K562 (cell line): Measurements from ENCODE around the gene TFCP2L1. TPM values are rescaled to one million over a fixed set of nuclear protein-coding genes. Genes with fewer than 3 reads are reported as not detected.

Experiments
- ATAC-seq: fragments of 200-7000 bp; cut with Tn5 transposase; 3 replicates; pipeline ENCODE4 v1.9.1; 2020; ENCODE audit warnings: moderate library complexity
- BruUV-seq: library from RNA; stranded (reverse); fragments of 400-500 nt; replicated peaks from 2 replicates; lab custom pipeline; 2021; lab: Mats Ljungman, UMichigan
- CTCF ChIA-PET: fragments of 300-600 bp; formaldehyde crosslinking; extraction: SDS; loops from one replicate; lab custom pipeline; 2021; ENCODE audit warnings: low intra/inter-chr PET ratio; lab: Yijun Ruan, JAX
- POLR2A ChIA-PET: fragments of 300-600, 350-650 bp; sonication (Branson Sonifier 250); formaldehyde crosslinking; extraction: SDS; loops from one replicate; lab custom pipeline; 2021; ENCODE audit warnings: antibody characterized with exemption, inconsistent platforms; lab: Yijun Ruan, JAX
- DNase-seq, 4 experiments: peaks; one replicate each; pipeline versions ENCODE4 v3.0.0 to v3.0.0-alpha.2; 2011 to 2018; ENCODE audit warnings: low spot score in 3 of 4, mixed read lengths in 3 of 4; ENCODE audit errors: extremely low read depth in 1 of 4
- FAIRE-seq: peaks from 2 replicates; lab custom pipeline; 2011; peaks lifted over from hg19 to GRCh38; lab: Jason Lieb, UNC
- H2AFZ ChIP-seq: 2 replicates; pipeline ENCODE4 v1.6.0; 2011; ENCODE audit warnings: low read depth, low read length, control low read depth, inconsistent platforms
- H3K27ac ChIP-seq: fragments of 200-600 bp; 3 replicates; pipeline ENCODE4 v1.8.0; 2011; ENCODE audit warnings: low read depth, mild to moderate bottlenecking, control low read depth, inconsistent platforms, low read length, moderate library complexity, mixed read lengths; ENCODE audit errors: extremely low read depth
- H3K27me3 ChIP-seq, 2 experiments: fragments of 300-600 bp in 1 of 2; 2 replicates in 1 of 2; 3 replicates in 1 of 2; pipeline versions ENCODE4 v1.6.0 to v1.8.0; 2011; ENCODE audit warnings: inconsistent platforms in 2 of 2, low read length in 2 of 2, mild to moderate bottlenecking in 1 of 2, mixed read lengths in 1 of 2, moderate library complexity in 1 of 2; ENCODE audit not compliant: control insufficient read depth in 2 of 2, insufficient read depth in 2 of 2
- H3K36me3 ChIP-seq: fragments of 300-600 bp; 3 replicates; pipeline ENCODE4 v1.8.0; 2011; ENCODE audit warnings: mild to moderate bottlenecking, low read length, inconsistent platforms; ENCODE audit not compliant: control insufficient read depth, insufficient read depth
- H3K4me1 ChIP-seq, 2 experiments: fragments of 200-600 bp in 1 of 2; replicated peaks in 1 of 2; 2 replicates in 1 of 2; 3 replicates in 1 of 2; pipeline versions ENCODE4 v1.5.1 to v1.8.0; 2011; ENCODE audit warnings: inconsistent platforms in 2 of 2, low read length in 2 of 2, mild to moderate bottlenecking in 1 of 2, mixed read lengths in 1 of 2, moderate library complexity in 1 of 2; ENCODE audit not compliant: control insufficient read depth in 2 of 2, insufficient read depth in 2 of 2
- H3K4me2 ChIP-seq: 2 replicates; pipeline ENCODE4 v1.6.1; 2011; ENCODE audit warnings: low read length, control low read depth, inconsistent platforms, mixed read lengths; ENCODE audit not compliant: insufficient read depth
- H3K4me3 ChIP-seq: fragments of 200-600 bp; sonication (generic), shearing (Covaris generic); 2 replicates; pipeline ENCODE4 v1.5.1; 2016; ENCODE audit warnings: control low read depth, inconsistent platforms
- H3K79me2 ChIP-seq: fragments of 200-600 bp; 3 replicates; pipeline ENCODE4 v1.8.0; 2011; ENCODE audit warnings: low read length, inconsistent platforms; ENCODE audit not compliant: control insufficient read depth, insufficient read depth
- H3K9ac ChIP-seq, 2 experiments: 2 replicates each; pipeline versions ENCODE4 v1.6.0 to v1.6.1; 2011; ENCODE audit warnings: low read depth in 2 of 2, low read length in 2 of 2, control low read depth in 1 of 2, inconsistent platforms in 1 of 2, mild to moderate bottlenecking in 1 of 2, mixed read lengths in 1 of 2; ENCODE audit not compliant: insufficient read depth in 1 of 2
- H3K9me1 ChIP-seq: one replicate; pipeline ENCODE4 v1.6.0; 2011; ENCODE audit warnings: inconsistent platforms, mild to moderate bottlenecking, low read length, moderate library complexity; ENCODE audit not compliant: control insufficient read depth, insufficient read depth
- H3K9me3 ChIP-seq: replicated peaks from 2 replicates; pipeline ENCODE4 v1.5.1; 2011; ENCODE audit warnings: low read depth, low read length, inconsistent platforms; ENCODE audit not compliant: control insufficient read depth, insufficient read depth
- H4K20me1 ChIP-seq: replicated peaks from 2 replicates; pipeline ENCODE4 v1.6.1; 2011; ENCODE audit warnings: low read length, inconsistent platforms, mixed read lengths; ENCODE audit not compliant: control insufficient read depth, insufficient read depth
- EZH2 ChIP-seq: IDR thresholded peaks from 2 replicates; pipeline ENCODE4 v1.6.1; 2012; ENCODE audit warnings: low read depth, mild to moderate bottlenecking, inconsistent platforms, low read length, borderline replicate concordance
- HIVEP1 ChIP-seq: fragments of 250-450 bp; sonication (Bioruptor Pico); IDR thresholded peaks from 2 replicates; pipeline ENCODE4 v1.4.0; 2020; ENCODE audit warnings: mild to moderate bottlenecking
- ILK ChIP-seq: fragments of 450-650 bp; IDR thresholded peaks from 2 replicates; pipeline ENCODE4 v1.6.1; 2016; ENCODE audit warnings: missing genetic modification characterization, low read depth, mild to moderate bottlenecking, missing compliant biosample characterization, moderate library complexity, borderline replicate concordance
- PBX2 ChIP-seq, 2 experiments: IDR thresholded peaks in 1 of 2; conservative IDR thresholded peaks in 1 of 2; 2 replicates each; pipeline ENCODE4 v1.6.1; 2016; ENCODE audit warnings: low read depth in 2 of 2, mild to moderate bottlenecking in 1 of 2, missing compliant biosample characterization in 1 of 2, missing genetic modification characterization in 1 of 2, moderate library complexity in 1 of 2
- PURB ChIP-seq: sonication (generic); formaldehyde crosslinking; IDR thresholded peaks from 2 replicates; pipeline ENCODE4 v1.9.0; 2021; ENCODE audit warnings: low read depth, mild to moderate bottlenecking, missing genetic modification reagents
- USF2 ChIP-seq: sonication (generic); formaldehyde crosslinking; IDR thresholded peaks from 2 replicates; pipeline ENCODE4 v1.5.0; 2020; ENCODE audit warnings: missing genetic modification reagents
- ZNF445 ChIP-seq: fragments of 250-450 bp; sonication (Bioruptor Pico); IDR thresholded peaks from 2 replicates; pipeline ENCODE4 v1.4.0; 2020; ENCODE audit warnings: low read depth, mild to moderate bottlenecking, moderate library complexity
- WGBS: fragments of 100-300 bp; shearing (Covaris generic); methylation state at CpG from one replicate; pipeline ENCODE4 v1.1.6; 2016; ENCODE audit warnings: low coverage, mixed read lengths; ENCODE audit not compliant: insufficient coverage; ENCODE audit errors: missing lambda C conversion rate; 5-methylcytosine and 5-hydroxymethylcytosine counted together
- in situ Hi-C: fragments of 300-500 bp; cut with MboI; formaldehyde crosslinking; loops from 4 replicates; pipeline ENCODE4 v1.15.0; 2018; ENCODE audit warnings: inconsistent platforms, mixed read lengths
- intact Hi-C: fragments of 100-400 bp; cut with micrococcal nuclease; formaldehyde crosslinking; loops from 2 replicates; pipeline ENCODE4 v1.14.2; 2022
- polyA plus RNA-seq, 8 experiments: library from polyadenylated mRNA; depleted of rRNA in 4 of 8; stranded (reverse) in 5 of 8; unstranded in 3 of 8; fragments of >200 nt; fragmentation: Nextera tagmentation in 2 of 8; fragmentation: Illumina TruSeq in 1 of 8; extraction: Ambion mirVana in 2 of 8; extraction: Trizol in 1 of 8; gene quantifications; 2 replicates each; pipeline versions ENCODE4 v1.2.1 to v1.2.3, GENCODE V29; 2011 to 2014; ENCODE audit warnings: inconsistent platforms in 1 of 8, missing spikeins in 1 of 8
- total RNA-seq, 7 experiments: library from RNA; depleted of rRNA in 6 of 7; stranded (reverse); fragments of >200 nt in 6 of 7; fragmentation: Illumina TruSeq in 2 of 7; extraction: Trizol in 2 of 7; gene quantifications; 2 replicates each; pipeline versions ENCODE4 v1.2.1 to v1.2.3, GENCODE V29; 2011 to 2021; ENCODE audit warnings: low replicate concordance in 1 of 7

Gene TFCP2L1
- total and polyA plus RNA-seq, 9 of the 15 experiments (the other 6 are each of a cell fraction or from before 2014, with no cell fraction given) = 0.08 to 1.00 (median 0.42) TPM

- no peak for TF ChIP-seq PBX2 (CRISPR knock-in tag; IDR thresholded peaks at IDR 0.05; ENCODE audit: low read depth)
- no peak for TF ChIP-seq PBX2 (tag; conservative IDR thresholded peaks at IDR 0.05; ENCODE audit: low read depth)
- no peak for TF ChIP-seq ILK (tag)
- no peak for TF ChIP-seq ZNF445 (CRISPR knock-in tag)
- no peak for TF ChIP-seq PURB (CRISPR knock-in tag)
- no peak for TF ChIP-seq USF2 (CRISPR knock-in tag)
- TF ChIP-seq HIVEP1 (CRISPR knock-in tag) = no peak
- TF ChIP-seq EZH2 = no peak
- FAIRE-seq = no peak
- no peak for DNase-seq
- no TSS peak for BruUV-seq
- H3K9ac ChIP-seq = no peak overlapping the region
- intact Hi-C loops = no loop called here
- no peak overlapping the region for H3K4me2 ChIP-seq
- 2% methylated on average over 15 of the region's 16 CpGs for WGBS
- no peaks in the 10 kb centered on the region; a peak in 1 of 5 replicates for H3K4me1 ChIP-seq
- H3K79me2 ChIP-seq = no peaks in the 10 kb centered on the region
- no peaks in the 10 kb centered on the region for H3K9me1 ChIP-seq
- no peaks in the 10 kb centered on the region for H3K36me3 ChIP-seq
- H2AFZ ChIP-seq = no peak overlapping the region
- POLR2A ChIA-PET = interaction anchor here (0.6 kb wide), 2 partner anchors 7 to 55 kb away, joined by 3 to 4 read pairs; no protein-coding TSS in a partner anchor
- H3K27ac ChIP-seq = no peak overlapping the region
- CTCF ChIA-PET = no interaction called here
- peaks cover 2% of the 10 kb centered on the region; the same call in 1 of the 2 replicates for H4K20me1 ChIP-seq
- H3K4me3 ChIP-seq = no peak overlapping the region
- no peak for ATAC-seq
- no peaks in the 10 kb centered on the region for H3K9me3 ChIP-seq
- peaks cover 32 to 79% of the 10 kb centered on the region in 2 experiments; a peak in 4 of 5 replicates for H3K27me3 ChIP-seq
- in situ Hi-C loops = no loop called here
Observed at GRCh38 chr2:121242175-121242875, 42.7 kb downstream of the TFCP2L1 start.
